ELF-1 (cell line): ENCODE measurements around the gene MAGEF1.

ENCODE experiments used
- DNase-seq: peaks from one replicate; pipeline ENCODE4 v3.0.0-alpha.2; 2016; ENCODE audit warnings: low read depth, low spot score

The MAGEF1 gene

GRCh38 chr3:184711493-184712247, at the start of gene MAGEF1:
TSS of gene MAGEF1 (minus strand) at chr3:184712064. CDS start at chr3:184711821, 243 bp downstream.
- peak; percentile 93 for DNase-seq

GRCh38 chr3:184761075-184761841, 49.4 kb upstream of the MAGEF1 start:
- DNase-seq = no peak

GRCh38 chr3:184760337-184761074, 48.6 kb upstream of the MAGEF1 start:
- no peak for DNase-seq

- no peak for DNase-seq
These were observed 47.9 kb upstream of the MAGEF1 start for GRCh38 chr3:184759666-184760200.

- no peak for DNase-seq
These were observed 46.2 kb upstream of the MAGEF1 start for GRCh38 chr3:184758056-184758455.

- peak; percentile 59 for DNase-seq
These were observed 45.3 kb upstream of the MAGEF1 start for GRCh38 chr3:184757022-184757651.

- peak; percentile 58 for DNase-seq
These were observed 44.5 kb upstream of the MAGEF1 start for GRCh38 chr3:184756151-184757021.

GRCh38 chr3:184755315-184755731, 43.5 kb upstream of the MAGEF1 start:
- DNase-seq = no peak

- DNase-seq = no peak
These were observed 40.5 kb upstream of the MAGEF1 start for GRCh38 chr3:184752361-184752760.

- no peak for DNase-seq
These were observed 39.6 kb upstream of the MAGEF1 start for GRCh38 chr3:184751204-184752040.

- DNase-seq = no peak
These were observed 38.7 kb upstream of the MAGEF1 start for GRCh38 chr3:184750349-184751083.

- DNase-seq = no peak
These were observed 37.4 kb upstream of the MAGEF1 start for GRCh38 chr3:184749168-184749744.

GRCh38 chr3:184748219-184749135, 36.6 kb upstream of the MAGEF1 start:
- peak; percentile 57 for DNase-seq

- DNase-seq = no peak
These were observed 34.6 kb upstream of the MAGEF1 start for GRCh38 chr3:184746131-184747120.

- no peak for DNase-seq
These were observed 33.7 kb upstream of the MAGEF1 start for GRCh38 chr3:184745526-184745925.

GRCh38 chr3:184743248-184743647, 31.4 kb upstream of the MAGEF1 start:
- DNase-seq = no peak
